Body of pancreas (tissue), 4 donors: ENCODE measurements around the gene TRPM7. TPM values are rescaled to one million over a fixed set of nuclear protein-coding genes. Genes with fewer than 3 reads are reported as not detected.

Source experiments
- ATAC-seq: fragments of 150-250 bp; one replicate; pipeline ENCODE4 v1.9.1; 2016
- DNase-seq, 4 donors: peaks; one replicate each; pipeline ENCODE4 v3.0.0-alpha.2; 2019
- H3K27ac ChIP-seq, 4 donors: fragments of 200-600 bp; sonication (generic); 1 replicate in 3 of 4; 2 replicates in 1 of 4; pipeline versions ENCODE4 v1.5.1 to v1.6.1; 2016 to 2019; ENCODE audit warnings: mild to moderate bottlenecking in 1 of 4, mixed read lengths in 1 of 4, moderate library complexity in 1 of 4
- H3K27me3 ChIP-seq, 2 donors: fragments of 200-600 bp; sonication (generic); one replicate each; pipeline ENCODE4 v1.6.0; 2016; ENCODE audit warnings: mild to moderate bottlenecking in 1 of 2
- H3K36me3 ChIP-seq, 2 donors: fragments of 200-600 bp; sonication (generic); replicated peaks in 1 of 2; 2 replicates each; pipeline ENCODE4 v1.5.1; 2016; ENCODE audit warnings: low read depth in 2 of 2; ENCODE audit not compliant: insufficient read depth in 1 of 2
- H3K4me1 ChIP-seq: fragments of 200-600 bp; sonication (generic); one replicate; pipeline ENCODE4 v1.6.0; 2016
- H3K4me3 ChIP-seq, 2 donors: fragments of 200-600 bp; sonication (generic); 1 replicate in 1 of 2; 2 replicates in 1 of 2; pipeline ENCODE4 v1.5.1; 2016 to 2019
- H3K9me3 ChIP-seq, 3 donors: fragments of 200-600 bp; sonication (generic); 1 replicate in 2 of 3; 2 replicates in 1 of 3; pipeline ENCODE4 v1.5.1; 2016
- CTCF ChIP-seq, 7 experiments: fragments of 450-650 bp in 4 of 7; fragments of 200-600 bp in 3 of 7; sonication (generic) in 3 of 7; IDR thresholded peaks; one replicate each; pipeline ENCODE4 v1.5.1; 2016 to 2019; ENCODE audit warnings: antibody characterized with exemption in 7 of 7
- POLR2A ChIP-seq, 3 donors: fragments of 450-650 bp; IDR thresholded peaks; one replicate each; pipeline ENCODE4 v1.6.1; 2016; ENCODE audit warnings: antibody characterized with exemption in 3 of 3, mild to moderate bottlenecking in 2 of 3
- WGBS, 2 donors: methylation state at CpG; one replicate each; pipeline ENCODE4 v1.1.5; 2017; 5-methylcytosine and 5-hydroxymethylcytosine counted together
- intact Hi-C: fragments of 100-400 bp; cut with DNase I; formaldehyde crosslinking; loops from one replicate; pipeline ENCODE4 v1.15.1; 2023
- total RNA-seq, 2 donors: library from RNA; depleted of rRNA; stranded (reverse); fragments of >200 nt; gene quantifications; one replicate each; pipeline ENCODE4 v1.1.0, GENCODE V29; 2016

Gene TRPM7
- total RNA-seq, 2 donors from 2014 or later: 40.9 to 43.3 TPM

DNA sequence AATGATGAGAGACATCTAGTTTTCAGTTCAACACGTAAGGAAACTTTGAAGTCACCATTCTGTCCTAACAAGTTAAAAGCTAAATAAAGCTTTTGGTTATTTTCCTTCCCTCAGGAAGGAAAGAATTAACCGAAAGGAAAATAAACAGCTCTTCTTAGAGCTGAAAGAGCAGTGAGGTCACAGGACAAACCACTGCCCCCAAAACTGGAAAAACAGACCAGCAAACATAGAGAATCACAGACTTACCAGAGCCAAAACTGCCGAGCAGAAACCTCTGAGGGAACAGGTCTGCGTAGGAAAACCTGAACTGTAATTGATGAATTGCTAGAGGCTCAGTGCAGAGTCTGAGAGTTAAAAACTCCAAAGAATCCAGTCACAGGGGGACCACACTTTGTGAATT, 154.8 kb downstream of the TRPM7 start:
- intact Hi-C loops: no loop called here
- H3K27ac ChIP-seq: no peak overlapping the region
- no peaks in the 10 kb centered on the region for H3K36me3 ChIP-seq
- ATAC-seq (no peak), DNase-seq (no peak)
- no peaks in the 10 kb centered on the region for H3K9me3 ChIP-seq
- TF ChIP-seq POLR2A (IDR thresholded peaks at IDR 0.05) (no peak), CTCF (IDR thresholded peaks at IDR 0.05) (no peak)
- WGBS, 2 donors: 64 to 82% methylated on average over 4 of the region's 4 CpGs
- H3K4me1 ChIP-seq: no peaks in the 10 kb centered on the region
- no peaks in the 10 kb centered on the region for H3K27me3 ChIP-seq
- H3K4me3 ChIP-seq: no peak overlapping the region

DNA sequence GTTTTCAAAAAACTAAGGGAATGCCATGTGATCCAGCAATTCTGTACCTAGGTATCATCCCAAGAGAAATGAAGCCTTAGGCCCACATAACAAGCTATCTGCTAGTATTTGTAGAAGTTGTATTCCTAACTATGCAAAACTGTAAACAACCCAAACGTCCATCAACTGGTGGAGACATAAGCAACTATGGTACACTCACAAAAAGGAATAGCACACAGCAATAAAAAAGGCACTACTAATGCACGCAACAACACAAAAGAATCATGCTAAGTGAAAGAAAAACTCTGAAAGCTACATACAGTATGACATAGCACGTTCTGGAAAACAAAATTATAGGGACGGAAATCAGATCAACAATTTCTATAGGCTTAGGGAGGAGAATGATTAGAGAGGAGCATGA, 155.4 kb downstream of the TRPM7 start:
- H3K27ac ChIP-seq: no peak overlapping the region
- 75 to 85% methylated on average over 4 of the region's 4 CpGs for WGBS, 2 donors
- no peak for ATAC-seq
- H3K4me3 ChIP-seq: no peak overlapping the region
- intact Hi-C loops: no loop called here
- no peaks in the 10 kb centered on the region for H3K36me3 ChIP-seq
- no peak for DNase-seq
- no peaks in the 10 kb centered on the region for H3K9me3 ChIP-seq
- no peak for TF ChIP-seq POLR2A (IDR thresholded peaks at IDR 0.05)
- no peak for TF ChIP-seq CTCF (IDR thresholded peaks at IDR 0.05)
- H3K4me1 ChIP-seq: no peaks in the 10 kb centered on the region
- H3K27me3 ChIP-seq: no peaks in the 10 kb centered on the region

GRCh38 chr15:50523851-50524251, 162.7 kb downstream of the TRPM7 start:
- intact Hi-C loops: no loop called here
- ATAC-seq: no peak

DNA sequence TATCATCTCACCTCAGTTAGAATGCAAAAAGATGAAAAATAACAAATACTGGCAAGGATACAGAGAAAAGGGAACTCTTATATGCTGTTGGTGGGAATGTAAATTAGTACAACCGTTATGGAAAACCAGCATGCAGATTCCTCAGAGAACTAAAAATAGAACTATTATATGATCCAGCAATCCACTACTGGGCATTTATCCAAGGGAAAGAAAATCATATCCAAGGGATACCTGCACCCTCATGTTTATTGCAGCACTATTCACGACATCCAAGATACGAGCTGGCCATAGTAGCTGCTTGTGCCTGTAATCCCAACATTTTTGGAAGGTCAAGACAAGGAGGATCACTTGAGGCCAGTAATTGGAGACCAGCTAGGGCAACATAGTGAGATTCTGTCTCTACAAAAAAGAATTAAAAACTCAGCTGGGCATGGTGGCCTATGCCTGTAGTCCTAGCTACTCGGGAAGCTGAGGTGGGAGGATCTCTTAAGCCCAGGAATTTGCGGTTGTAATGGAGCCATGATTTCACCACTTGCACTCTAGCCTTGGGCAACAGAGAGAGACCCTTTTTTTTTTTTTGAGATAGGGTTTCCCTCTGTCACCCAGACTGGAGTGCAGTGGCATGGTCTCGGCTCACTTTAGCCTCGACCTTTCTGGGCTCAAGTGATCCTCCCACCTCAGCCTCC, 166.7 kb downstream of the TRPM7 start:
- no peak overlapping the region for H3K27ac ChIP-seq
- WGBS, 2 donors: 70 to 89% methylated on average over 7 of the region's 7 CpGs
- DNase-seq: no peak
- H3K4me1 ChIP-seq: no peaks in the 10 kb centered on the region
- ATAC-seq: no peak
- H3K9me3 ChIP-seq: no peaks in the 10 kb centered on the region
- no peaks in the 10 kb centered on the region for H3K36me3 ChIP-seq
- intact Hi-C loops: no loop called here
- H3K27me3 ChIP-seq: no peaks in the 10 kb centered on the region
- TF ChIP-seq CTCF (IDR thresholded peaks at IDR 0.05) (no peak), POLR2A (IDR thresholded peaks at IDR 0.05) (no peak)
- H3K4me3 ChIP-seq: no peak overlapping the region

More at GRCh38 chr15:50523851-50524251, 162.7 kb downstream of the TRPM7 start:
- H3K27me3 ChIP-seq: no peaks in the 10 kb centered on the region
- 67% methylated on average over 5 of the region's 5 CpGs for WGBS, 2 donors
- H3K4me3 ChIP-seq: no peak overlapping the region
- H3K27ac ChIP-seq: no peak overlapping the region
- H3K4me1 ChIP-seq: no peaks in the 10 kb centered on the region
- no peak for TF ChIP-seq POLR2A (IDR thresholded peaks at IDR 0.05)
- no peak for TF ChIP-seq CTCF (IDR thresholded peaks at IDR 0.05)
- no peaks in the 10 kb centered on the region for H3K36me3 ChIP-seq
- H3K9me3 ChIP-seq: no peaks in the 10 kb centered on the region
- DNase-seq: no peak

GRCh38 chr15:50513001-50513400, 173.6 kb downstream of the TRPM7 start:
- Histone ChIP-seq H3K9me3 (no peaks in the 10 kb centered on the region), H3K27ac (no peak overlapping the region), H3K4me3 (no peak overlapping the region), H3K4me1 (no peaks in the 10 kb centered on the region), H3K27me3 (no peaks in the 10 kb centered on the region), H3K36me3 (no peaks in the 10 kb centered on the region)
- intact Hi-C loops: no loop called here
- TF ChIP-seq CTCF (IDR thresholded peaks at IDR 0.05): no peak
- no peak for TF ChIP-seq POLR2A (IDR thresholded peaks at IDR 0.05)
- ATAC-seq (no peak), DNase-seq (no peak)
